DND-41 (cell line): ENCODE measurements around the gene ASIC1.

ENCODE experiments used
- EZH2 ChIP-seq: IDR thresholded peaks from 3 replicates; pipeline ENCODE4 v1.6.1; 2012; ENCODE audit warnings: borderline replicate concordance, low read depth, mild to moderate bottlenecking, moderate library complexity, low read length, inconsistent platforms; ENCODE audit not compliant: severe bottlenecking
- TF ChIP-seq, protein P1 (sequence below): IDR thresholded peaks from 2 replicates; pipeline ENCODE4 v1.5.1; 2012; ENCODE audit warnings: borderline replicate concordance, low read length, moderate library complexity, mild to moderate bottlenecking; ENCODE audit not compliant: poor library complexity, severe bottlenecking; ENCODE audit errors: extremely low read depth

GRCh38 chr12:50120953-50121352 is 63.6 kb downstream of the ASIC1 start:
- no peak for TF ChIP-seq EZH2
- TF ChIP-seq, protein P1, sequence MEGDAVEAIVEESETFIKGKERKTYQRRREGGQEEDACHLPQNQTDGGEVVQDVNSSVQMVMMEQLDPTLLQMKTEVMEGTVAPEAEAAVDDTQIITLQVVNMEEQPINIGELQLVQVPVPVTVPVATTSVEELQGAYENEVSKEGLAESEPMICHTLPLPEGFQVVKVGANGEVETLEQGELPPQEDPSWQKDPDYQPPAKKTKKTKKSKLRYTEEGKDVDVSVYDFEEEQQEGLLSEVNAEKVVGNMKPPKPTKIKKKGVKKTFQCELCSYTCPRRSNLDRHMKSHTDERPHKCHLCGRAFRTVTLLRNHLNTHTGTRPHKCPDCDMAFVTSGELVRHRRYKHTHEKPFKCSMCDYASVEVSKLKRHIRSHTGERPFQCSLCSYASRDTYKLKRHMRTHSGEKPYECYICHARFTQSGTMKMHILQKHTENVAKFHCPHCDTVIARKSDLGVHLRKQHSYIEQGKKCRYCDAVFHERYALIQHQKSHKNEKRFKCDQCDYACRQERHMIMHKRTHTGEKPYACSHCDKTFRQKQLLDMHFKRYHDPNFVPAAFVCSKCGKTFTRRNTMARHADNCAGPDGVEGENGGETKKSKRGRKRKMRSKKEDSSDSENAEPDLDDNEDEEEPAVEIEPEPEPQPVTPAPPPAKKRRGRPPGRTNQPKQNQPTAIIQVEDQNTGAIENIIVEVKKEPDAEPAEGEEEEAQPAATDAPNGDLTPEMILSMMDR: no peak
